DND-41 (cell line): ENCODE data around the gene SCN3B.

Source experiments
- ATAC-seq: fragments of 200-7000 bp; cut with Tn5 transposase; 3 replicates; pipeline ENCODE4 v1.9.1; 2021; ENCODE audit warnings: low read depth; ENCODE audit not compliant: insufficient read depth
- DNase-seq: peaks from one replicate; pipeline ENCODE4 v3.0.0-alpha.2; 2020
- H2AFZ ChIP-seq: 2 replicates; pipeline ENCODE4 v1.6.0; 2012; ENCODE audit warnings: low read depth, low read length
- H3K27ac ChIP-seq: 2 replicates; pipeline ENCODE4 v1.5.1; 2012; ENCODE audit warnings: low read length, inconsistent platforms
- H3K27me3 ChIP-seq: fragments of 200-600 bp; sonication (generic); 2 replicates; pipeline ENCODE4 v1.6.0; 2012; ENCODE audit warnings: low read length, mild to moderate bottlenecking, inconsistent platforms; ENCODE audit not compliant: insufficient read depth, poor library complexity
- H3K36me3 ChIP-seq: 2 replicates; pipeline ENCODE4 v1.5.1; 2012; ENCODE audit warnings: low read length, inconsistent platforms; ENCODE audit not compliant: insufficient read depth
- H3K4me1 ChIP-seq: 2 replicates; pipeline ENCODE4 v1.5.1; 2012; ENCODE audit warnings: mild to moderate bottlenecking, low read length; ENCODE audit not compliant: insufficient read depth
- H3K4me2 ChIP-seq: 2 replicates; pipeline ENCODE4 v1.6.0; 2012; ENCODE audit warnings: mild to moderate bottlenecking, moderate library complexity, low read length, inconsistent platforms; ENCODE audit not compliant: insufficient read depth
- H3K4me3 ChIP-seq, 2 experiments: fragments of 200-600 bp in 1 of 2; shearing (Covaris generic) in 1 of 2; 2 replicates each; pipeline ENCODE4 v1.5.1; 2012 to 2016; ENCODE audit warnings: inconsistent platforms in 2 of 2, low read length in 2 of 2, mild to moderate bottlenecking in 2 of 2, low read depth in 1 of 2, moderate library complexity in 1 of 2
- H3K79me2 ChIP-seq: 2 replicates; pipeline ENCODE4 v1.6.0; 2012; ENCODE audit warnings: low read length, inconsistent platforms; ENCODE audit not compliant: insufficient read depth
- H3K9ac ChIP-seq: 2 replicates; pipeline ENCODE4 v1.6.0; 2012; ENCODE audit warnings: low read depth, mild to moderate bottlenecking, inconsistent platforms, low read length, moderate library complexity
- H3K9me3 ChIP-seq: 2 replicates; pipeline ENCODE4 v1.5.1; 2012; ENCODE audit warnings: low read length, moderate library complexity, mild to moderate bottlenecking, inconsistent platforms; ENCODE audit not compliant: insufficient read depth, severe bottlenecking
- H4K20me1 ChIP-seq: 2 replicates; pipeline ENCODE4 v1.6.0; 2012; ENCODE audit warnings: low read length; ENCODE audit not compliant: insufficient read depth
- CTCF ChIP-seq: IDR thresholded peaks from 2 replicates; pipeline ENCODE4 v1.5.1; 2012; ENCODE audit warnings: borderline replicate concordance, low read length, moderate library complexity, mild to moderate bottlenecking; ENCODE audit not compliant: poor library complexity, severe bottlenecking; ENCODE audit errors: extremely low read depth
- EZH2 ChIP-seq: IDR thresholded peaks from 3 replicates; pipeline ENCODE4 v1.6.1; 2012; ENCODE audit warnings: borderline replicate concordance, low read depth, mild to moderate bottlenecking, moderate library complexity, low read length, inconsistent platforms; ENCODE audit not compliant: severe bottlenecking

SCN3B gene

DNA sequence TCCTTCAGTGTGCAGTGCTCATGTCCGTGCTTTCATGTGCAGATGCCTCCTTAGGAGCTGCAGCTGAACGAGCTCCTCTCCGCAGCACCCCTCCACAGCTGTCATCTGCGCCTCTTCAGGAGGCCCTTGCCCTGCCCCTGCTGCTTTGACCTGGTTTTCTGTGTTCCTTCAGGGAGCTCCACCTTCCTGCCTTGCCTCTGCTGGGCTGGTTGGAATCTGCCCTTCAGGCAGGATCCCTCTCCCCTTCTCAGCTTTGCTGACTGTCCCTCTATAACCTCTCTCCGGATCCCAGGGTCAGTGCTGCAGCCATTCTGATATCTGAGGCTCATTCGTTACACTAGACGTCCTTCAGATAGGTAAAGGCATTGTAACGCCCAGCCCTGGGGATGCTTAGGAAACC, 67.9 kb downstream of the SCN3B start:
- H2AFZ ChIP-seq: no peak overlapping the region
- H3K9me3 ChIP-seq: no peaks in the 10 kb centered on the region
- H3K36me3 ChIP-seq: peaks cover 6% of the 10 kb centered on the region; the same call in 1 of the 2 replicates
- H3K4me3 ChIP-seq: no peak overlapping the region
- no peaks in the 10 kb centered on the region for H3K79me2 ChIP-seq
- no peak for DNase-seq
- H3K27ac ChIP-seq: no peak overlapping the region
- no peak for ATAC-seq
- H3K4me1 ChIP-seq: no peaks in the 10 kb centered on the region
- no peak overlapping the region for H3K4me2 ChIP-seq
- H3K27me3 ChIP-seq: no peaks in the 10 kb centered on the region
- TF ChIP-seq EZH2: no peak
- no peak for TF ChIP-seq CTCF
- no peak overlapping the region for H3K9ac ChIP-seq
- H4K20me1 ChIP-seq: no peaks in the 10 kb centered on the region; the same call in 1 of the 2 replicates

- Histone ChIP-seq H2AFZ (no peak overlapping the region), H3K27ac (no peak overlapping the region), H3K36me3 (no peaks in the 10 kb centered on the region), H3K9ac (no peak overlapping the region), H3K4me3 (no peak overlapping the region), H3K9me3 (no peaks in the 10 kb centered on the region), H3K27me3 (no peaks in the 10 kb centered on the region), H3K79me2 (no peaks in the 10 kb centered on the region), H3K4me1 (no peaks in the 10 kb centered on the region), H4K20me1 (no peaks in the 10 kb centered on the region; the same call in 1 of the 2 replicates), H3K4me2 (no peak overlapping the region)
- TF ChIP-seq CTCF: no peak
- no peak for TF ChIP-seq EZH2
- ATAC-seq (no peak), DNase-seq (no peak)
These were observed 68.7 kb downstream of the SCN3B start for GRCh38 chr11:123585706-123586105.

DNA sequence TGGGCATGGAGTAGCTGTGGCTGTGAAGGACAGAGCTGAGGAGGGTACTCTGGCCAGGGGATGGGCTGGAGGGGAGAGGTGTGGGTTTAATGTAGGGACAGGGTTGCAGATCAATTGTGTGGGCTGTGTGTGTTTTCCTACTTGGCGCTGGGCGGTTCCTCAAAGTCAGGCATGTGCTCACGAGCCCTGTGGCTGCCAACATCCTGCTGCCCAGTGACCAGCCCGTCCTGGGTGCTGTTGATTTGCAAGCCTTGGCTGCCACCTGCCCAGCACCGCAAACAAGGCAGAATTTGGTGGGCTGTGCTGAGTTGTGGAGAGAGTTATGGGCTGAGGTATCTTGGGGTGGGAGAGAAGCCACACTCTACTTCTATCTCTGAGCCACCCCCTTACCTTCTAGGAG, 69.2 kb downstream of the SCN3B start:
- H3K36me3 ChIP-seq: no peaks in the 10 kb centered on the region
- H3K4me3 ChIP-seq: no peak overlapping the region
- H3K27ac ChIP-seq: no peak overlapping the region
- no peak overlapping the region for H3K4me2 ChIP-seq
- H3K27me3 ChIP-seq: no peaks in the 10 kb centered on the region
- no peaks in the 10 kb centered on the region for H3K4me1 ChIP-seq
- peaks cover 1% of the 10 kb centered on the region; the same call in 1 of the 2 replicates for H4K20me1 ChIP-seq
- no peak overlapping the region for H3K9ac ChIP-seq
- no peak overlapping the region for H2AFZ ChIP-seq
- no peaks in the 10 kb centered on the region for H3K79me2 ChIP-seq
- ATAC-seq: no peak
- H3K9me3 ChIP-seq: no peaks in the 10 kb centered on the region
- TF ChIP-seq EZH2: no peak
- no peak for DNase-seq

- Histone ChIP-seq H3K9me3 (no peaks in the 10 kb centered on the region), H3K36me3 (0 out of 2 replicates have a peak, but pooled peaks cover 4% of the 10 kb centered on the region), H3K79me2 (no peaks in the 10 kb centered on the region), H2AFZ (no peak overlapping the region), H3K4me2 (no peak overlapping the region), H3K4me1 (no peaks in the 10 kb centered on the region), H3K9ac (no peak overlapping the region), H3K4me3 (no peak overlapping the region), H4K20me1 (peaks cover 5% of the 10 kb centered on the region), H3K27me3 (no peaks in the 10 kb centered on the region), H3K27ac (no peak overlapping the region)
- DNase-seq (no peak), ATAC-seq (no peak)
- TF ChIP-seq CTCF (no peak), EZH2 (no peak)
These were observed 69.7 kb downstream of the SCN3B start for GRCh38 chr11:123584737-123585136.
